HEK293 (cell line): ENCODE measurements around the gene ZNF554.

Experiments used
- CTCF ChIA-PET: fragments of 350-600 bp; formaldehyde crosslinking; extraction: SDS; loops from one replicate; lab custom pipeline; 2021; ENCODE audit warnings: antibody characterized with exemption; lab: Yijun Ruan, JAX
- POLR2A ChIA-PET: fragments of 300-600 bp; formaldehyde crosslinking; extraction: SDS; loops from one replicate; lab custom pipeline; 2020; ENCODE audit warnings: antibody characterized with exemption, inconsistent platforms; lab: Yijun Ruan, JAX
- H3K27ac ChIP-seq: fragments of 200-500 bp; sonication (Bioruptor generic); 2 replicates; pipeline ENCODE4 v1.5.1; 2014; ENCODE audit warnings: low read depth, low read length, control low read depth, inconsistent platforms; ENCODE audit errors: extremely low read depth
- H3K36me3 ChIP-seq, 2 experiments: fragments of 200-500 bp in 1 of 2; sonication (Bioruptor generic) in 1 of 2; 1 replicate in 1 of 2; 2 replicates in 1 of 2; pipeline ENCODE4 v1.5.1; 2014 to 2017; ENCODE audit warnings: inconsistent platforms in 2 of 2, low read length in 2 of 2; ENCODE audit not compliant: control insufficient read depth in 2 of 2, insufficient read depth in 1 of 2
- H3K4me1 ChIP-seq: fragments of 200-500 bp; sonication (Bioruptor generic); 2 replicates; pipeline ENCODE4 v1.5.1; 2014; ENCODE audit warnings: mild to moderate bottlenecking, low read length, inconsistent platforms; ENCODE audit not compliant: control insufficient read depth, insufficient read depth
- H3K4me3 ChIP-seq: 2 replicates; pipeline ENCODE4 v1.5.1; 2011; ENCODE audit warnings: low read depth, mild to moderate bottlenecking, control low read depth, low read length, moderate library complexity
- H3K9me3 ChIP-seq: fragments of 200-500 bp; sonication (Bioruptor generic); 2 replicates; pipeline ENCODE4 v1.5.1; 2014; ENCODE audit warnings: low read depth, low read length, inconsistent platforms; ENCODE audit not compliant: control insufficient read depth, insufficient read depth
- EGR2 ChIP-seq: fragments of 450-650 bp; formaldehyde crosslinking; IDR thresholded peaks from 2 replicates; pipeline ENCODE4 v1.5.1; 2016; ENCODE audit warnings: low read depth, missing biosample characterization, missing genetic modification characterization
- ELK4 ChIP-seq: IDR thresholded peaks from 2 replicates; pipeline ENCODE4 v1.6.1; 2011; ENCODE audit warnings: mild to moderate bottlenecking, low read depth, low read length, borderline replicate concordance
- KLF9 ChIP-seq: fragments of 450-650 bp; formaldehyde crosslinking; IDR thresholded peaks from 2 replicates; pipeline ENCODE4 v1.5.1; 2016; ENCODE audit warnings: missing biosample characterization, missing genetic modification characterization, low read depth
- SCRT2 ChIP-seq: fragments of 450-650 bp; formaldehyde crosslinking; IDR thresholded peaks from 2 replicates; pipeline ENCODE4 v1.5.1; 2016; ENCODE audit warnings: missing biosample characterization, missing genetic modification characterization
- ZNF248 ChIP-seq: fragments of 450-650 bp; formaldehyde crosslinking; IDR thresholded peaks from 2 replicates; pipeline ENCODE4 v1.5.1; 2017; ENCODE audit warnings: missing biosample characterization, missing genetic modification characterization
- ZNF280D ChIP-seq: fragments of 450-650 bp; formaldehyde crosslinking; IDR thresholded peaks from 2 replicates; pipeline ENCODE4 v1.5.1; 2016; ENCODE audit warnings: missing biosample characterization, missing genetic modification characterization
- ZNF426 ChIP-seq: fragments of 450-650 bp; formaldehyde crosslinking; IDR thresholded peaks from 2 replicates; pipeline ENCODE4 v1.5.1; 2017; ENCODE audit warnings: missing biosample characterization, missing genetic modification characterization, mild to moderate bottlenecking, inconsistent platforms, moderate library complexity
- ZNF555 ChIP-seq: fragments of 450-650 bp; formaldehyde crosslinking; conservative IDR thresholded peaks from 2 replicates; pipeline ENCODE4 v1.5.1; 2017; ENCODE audit warnings: missing biosample characterization, mild to moderate bottlenecking, missing genetic modification characterization, inconsistent platforms
- ZNF571 ChIP-seq: fragments of 450-650 bp; formaldehyde crosslinking; IDR thresholded peaks from 2 replicates; pipeline ENCODE4 v1.5.0; 2017; ENCODE audit warnings: missing biosample characterization, missing genetic modification characterization
- ZSCAN18 ChIP-seq: fragments of 450-650 bp; formaldehyde crosslinking; IDR thresholded peaks from 2 replicates; pipeline ENCODE4 v1.5.1; 2016; ENCODE audit warnings: missing biosample characterization, missing genetic modification characterization
- TF ChIP-seq, protein P1 (sequence below): fragments of 450-650 bp; formaldehyde crosslinking; IDR thresholded peaks from 2 replicates; pipeline ENCODE4 v1.5.1; 2016; ENCODE audit warnings: missing biosample characterization, missing genetic modification characterization, low read depth
- TF ChIP-seq, protein P2 (sequence below): fragments of 450-650 bp; formaldehyde crosslinking; IDR thresholded peaks from 2 replicates; pipeline ENCODE4 v1.5.1; 2016; ENCODE audit warnings: missing biosample characterization, missing genetic modification characterization
- TF ChIP-seq, protein P3 (sequence below): fragments of 450-650 bp; formaldehyde crosslinking; IDR thresholded peaks from 2 replicates; pipeline ENCODE4 v1.5.1; 2016; ENCODE audit warnings: missing biosample characterization, missing genetic modification characterization

ZNF554 gene

DNA sequence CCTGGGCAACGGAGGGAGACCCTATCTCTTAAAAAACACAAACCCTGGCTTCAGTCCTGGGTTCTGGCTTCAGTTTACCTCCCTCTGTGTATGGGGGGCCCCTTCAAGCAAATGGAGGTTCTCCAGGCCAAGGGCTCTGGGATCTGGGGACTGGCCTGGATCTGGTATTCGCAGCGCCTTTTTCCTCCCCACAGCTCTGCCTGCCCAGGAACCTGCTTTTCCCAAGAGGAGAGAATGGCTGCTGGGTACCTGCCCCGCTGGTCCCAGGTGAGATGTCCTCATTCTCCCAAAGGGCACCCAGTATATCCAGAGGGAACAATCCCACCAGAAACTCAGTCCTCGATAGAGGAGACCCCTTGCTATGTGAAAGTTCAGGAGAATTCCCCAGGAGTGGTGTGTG is 3.2 kb downstream of the ZNF554 start:
- Histone ChIP-seq H3K4me3 (no peak overlapping the region), H3K27ac (no peak overlapping the region), H3K36me3 (peaks cover 0 to 28% of the 10 kb centered on the region in 2 experiments; a peak in 2 of 3 replicates), H3K4me1 (no peaks in the 10 kb centered on the region), H3K9me3 (no peaks in the 10 kb centered on the region)
- no peak for TF ChIP-seq ZNF248
- no peak for TF ChIP-seq ZNF571 (tag by site-specific recombination)
- TF ChIP-seq EGR2 = no peak
- TF ChIP-seq, protein P1, sequence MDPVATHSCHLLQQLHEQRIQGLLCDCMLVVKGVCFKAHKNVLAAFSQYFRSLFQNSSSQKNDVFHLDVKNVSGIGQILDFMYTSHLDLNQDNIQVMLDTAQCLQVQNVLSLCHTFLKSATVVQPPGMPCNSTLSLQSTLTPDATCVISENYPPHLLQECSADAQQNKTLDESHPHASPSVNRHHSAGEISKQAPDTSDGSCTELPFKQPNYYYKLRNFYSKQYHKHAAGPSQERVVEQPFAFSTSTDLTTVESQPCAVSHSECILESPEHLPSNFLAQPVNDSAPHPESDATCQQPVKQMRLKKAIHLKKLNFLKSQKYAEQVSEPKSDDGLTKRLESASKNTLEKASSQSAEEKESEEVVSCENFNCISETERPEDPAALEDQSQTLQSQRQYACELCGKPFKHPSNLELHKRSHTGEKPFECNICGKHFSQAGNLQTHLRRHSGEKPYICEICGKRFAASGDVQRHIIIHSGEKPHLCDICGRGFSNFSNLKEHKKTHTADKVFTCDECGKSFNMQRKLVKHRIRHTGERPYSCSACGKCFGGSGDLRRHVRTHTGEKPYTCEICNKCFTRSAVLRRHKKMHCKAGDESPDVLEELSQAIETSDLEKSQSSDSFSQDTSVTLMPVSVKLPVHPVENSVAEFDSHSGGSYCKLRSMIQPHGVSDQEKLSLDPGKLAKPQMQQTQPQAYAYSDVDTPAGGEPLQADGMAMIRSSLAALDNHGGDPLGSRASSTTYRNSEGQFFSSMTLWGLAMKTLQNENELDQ (tag by site-specific recombination) = no peak
- TF ChIP-seq ZSCAN18 = no peak
- no peak for TF ChIP-seq SCRT2
- TF ChIP-seq, protein P2, sequence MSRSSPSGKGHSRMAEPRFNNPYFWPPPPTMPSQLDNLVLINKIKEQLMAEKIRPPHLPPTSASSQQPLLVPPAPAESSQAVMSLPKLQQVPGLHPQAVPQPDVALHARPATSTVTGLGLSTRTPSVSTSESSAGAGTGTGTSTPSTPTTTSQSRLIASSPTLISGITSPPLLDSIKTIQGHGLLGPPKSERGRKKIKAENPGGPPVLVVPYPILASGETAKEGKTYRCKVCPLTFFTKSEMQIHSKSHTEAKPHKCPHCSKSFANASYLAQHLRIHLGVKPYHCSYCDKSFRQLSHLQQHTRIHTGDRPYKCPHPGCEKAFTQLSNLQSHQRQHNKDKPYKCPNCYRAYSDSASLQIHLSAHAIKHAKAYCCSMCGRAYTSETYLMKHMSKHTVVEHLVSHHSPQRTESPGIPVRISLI = no peak
- no peak for TF ChIP-seq ZNF426 (tag by site-specific recombination)
- no peak for TF ChIP-seq KLF9 (tag by site-specific recombination)
- no peak for TF ChIP-seq ZNF555 (tag by site-specific recombination)
- TF ChIP-seq, protein P3, sequence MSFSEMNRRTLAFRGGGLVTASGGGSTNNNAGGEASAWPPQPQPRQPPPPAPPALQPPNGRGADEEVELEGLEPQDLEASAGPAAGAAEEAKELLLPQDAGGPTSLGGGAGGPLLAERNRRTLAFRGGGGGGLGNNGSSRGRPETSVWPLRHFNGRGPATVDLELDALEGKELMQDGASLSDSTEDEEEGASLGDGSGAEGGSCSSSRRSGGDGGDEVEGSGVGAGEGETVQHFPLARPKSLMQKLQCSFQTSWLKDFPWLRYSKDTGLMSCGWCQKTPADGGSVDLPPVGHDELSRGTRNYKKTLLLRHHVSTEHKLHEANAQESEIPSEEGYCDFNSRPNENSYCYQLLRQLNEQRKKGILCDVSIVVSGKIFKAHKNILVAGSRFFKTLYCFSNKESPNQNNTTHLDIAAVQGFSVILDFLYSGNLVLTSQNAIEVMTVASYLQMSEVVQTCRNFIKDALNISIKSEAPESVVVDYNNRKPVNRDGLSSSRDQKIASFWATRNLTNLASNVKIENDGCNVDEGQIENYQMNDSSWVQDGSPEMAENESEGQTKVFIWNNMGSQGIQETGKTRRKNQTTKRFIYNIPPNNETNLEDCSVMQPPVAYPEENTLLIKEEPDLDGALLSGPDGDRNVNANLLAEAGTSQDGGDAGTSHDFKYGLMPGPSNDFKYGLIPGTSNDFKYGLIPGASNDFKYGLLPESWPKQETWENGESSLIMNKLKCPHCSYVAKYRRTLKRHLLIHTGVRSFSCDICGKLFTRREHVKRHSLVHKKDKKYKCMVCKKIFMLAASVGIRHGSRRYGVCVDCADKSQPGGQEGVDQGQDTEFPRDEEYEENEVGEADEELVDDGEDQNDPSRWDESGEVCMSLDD (tag by site-specific recombination) = no peak
- no peak for TF ChIP-seq ZNF280D (tag by site-specific recombination)
- TF ChIP-seq ELK4 = no peak
- ChIA-PET CTCF (interaction anchor here (1.5 to 1.7 kb wide), 2 partner anchors 18 to 64 kb away, joined by 3 read pairs; no protein-coding TSS in a partner anchor), POLR2A (interaction anchor here (1.0 to 1.5 kb wide), 3 partner anchors 18 to 174 kb away, joined by 3 to 6 read pairs (median 4); partner anchors contain the start of genes THOP1 and ZNF555)
